ENCODE measurements around the gene VPS16.
"Not testable (repeated sequence)": the region's sequence is repeated elsewhere in the genome, so short reads cannot be mapped to it uniquely, and the experiment has no call there.

The VPS16 gene

DNA sequence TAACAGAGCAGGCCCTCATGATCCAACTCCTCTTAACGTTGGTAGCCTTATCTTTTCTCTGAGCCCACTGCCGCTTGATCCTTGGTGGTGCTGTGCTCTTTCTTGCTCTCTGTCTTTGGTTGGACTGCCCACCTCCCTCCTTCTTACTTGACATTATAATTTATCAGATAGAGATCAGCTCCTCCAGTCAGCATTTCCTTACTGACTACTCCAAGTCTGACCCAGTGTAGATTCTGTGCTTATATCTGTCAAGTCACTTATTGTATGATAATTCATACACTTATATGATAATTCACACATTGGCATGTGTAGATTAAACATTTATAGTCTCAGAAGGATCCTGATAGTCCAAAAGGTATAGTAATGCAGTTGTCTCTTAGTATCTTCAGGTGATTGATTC lies 50.8 kb downstream of the VPS16 start:
- peaks cover 0 to 3% (median 0%) of the 10 kb centered on the region in 5 experiments for H3K9me3 ChIP-seq (ENCODE audit: control extremely low read depth in 1 of 5, control insufficient read depth in 4 of 5, insufficient read depth in 2 of 5, low read depth in 1 of 5, low read length in 4 of 5)
- WGBS (ENCODE audit: insufficient coverage): 85% methylated on average over 2 of the region's 2 CpGs
- CTCF ChIA-PET: interaction anchor here (0.7 to 1.2 kb wide), 2 partner anchors 13 to 42 kb away, joined by 3 to 4 read pairs; no protein-coding TSS in a partner anchor
- peak overlapping the region in 1 of 2 experiments; percentile 27 for H3K27ac ChIP-seq (ENCODE audit: insufficient read depth in 1 of 2, low read depth in 1 of 2, low read length in 2 of 2, poor library complexity in 1 of 2, severe bottlenecking in 2 of 2)
- no peaks in the 10 kb centered on the region for H3K27me3 ChIP-seq (replicated peaks in 2 of 5; ENCODE audit: control insufficient read depth in 4 of 5, insufficient read depth in 5 of 5, low read length in 4 of 5)
- no peak for DNase-seq
- no peak overlapping the region for H3K4me3 ChIP-seq (ENCODE audit: control insufficient read depth in 1 of 7, extremely low read depth in 1 of 7, insufficient read depth in 4 of 7, low read depth in 2 of 7, low read length in 6 of 7)
- POLR2A ChIA-PET: no interaction called here
- H3K36me3 ChIP-seq (ENCODE audit: control insufficient read depth in 4 of 4, insufficient read depth in 4 of 4, low read length in 3 of 4): peaks cover 0 to 3% (median under 1%) of the 10 kb centered on the region in 4 experiments
- peaks cover 0 to 10% (median 9%) of the 10 kb centered on the region in 4 experiments for H3K4me1 ChIP-seq (ENCODE audit: control extremely low read depth in 1 of 4, control insufficient read depth in 4 of 4, insufficient read depth in 4 of 4, low read length in 3 of 4)

DNA sequence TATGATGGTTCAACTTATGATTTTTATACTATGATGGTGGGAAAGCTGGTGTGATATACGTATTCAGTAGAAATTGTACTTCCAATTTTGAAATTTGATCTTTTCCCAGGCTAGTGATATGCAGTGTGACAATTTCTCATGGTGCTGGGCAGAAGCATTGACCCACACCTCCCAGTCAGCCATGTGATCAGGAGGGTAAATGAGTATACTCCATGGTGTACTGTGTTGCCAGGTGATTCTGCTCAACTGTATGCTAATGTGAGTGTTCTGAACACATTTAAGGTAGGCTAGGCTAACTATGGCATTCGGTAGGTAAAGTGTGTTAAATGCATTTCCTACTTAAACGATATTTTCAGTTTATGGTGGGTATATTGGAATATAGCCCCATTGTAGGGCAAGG lies 51.8 kb downstream of the VPS16 start:
- no peak overlapping the region for H3K4me3 ChIP-seq (ENCODE audit: control insufficient read depth in 1 of 7, extremely low read depth in 1 of 7, insufficient read depth in 4 of 7, low read depth in 2 of 7, low read length in 6 of 7)
- H3K9me3 ChIP-seq (ENCODE audit: control extremely low read depth in 1 of 5, control insufficient read depth in 4 of 5, insufficient read depth in 2 of 5, low read depth in 1 of 5, low read length in 4 of 5): peaks cover 0 to 3% (median 0%) of the 10 kb centered on the region in 5 experiments
- no peaks in the 10 kb centered on the region for H3K27me3 ChIP-seq (replicated peaks in 2 of 5; ENCODE audit: control insufficient read depth in 4 of 5, insufficient read depth in 5 of 5, low read length in 4 of 5)
- DNase-seq: no peak
- H3K4me1 ChIP-seq (ENCODE audit: control extremely low read depth in 1 of 4, control insufficient read depth in 4 of 4, insufficient read depth in 4 of 4, low read length in 3 of 4): peaks cover 0 to 10% (median 9%) of the 10 kb centered on the region in 4 experiments
- 100% methylated on average over 3 of the region's 3 CpGs for WGBS (ENCODE audit: insufficient coverage)
- ChIA-PET POLR2A (no interaction called here), CTCF (interaction anchor here (1.0 to 1.2 kb wide), 2 partner anchors 11 to 12 kb away, joined by 4 read pairs; no protein-coding TSS in a partner anchor)
- no peak overlapping the region for H3K27ac ChIP-seq (ENCODE audit: insufficient read depth in 1 of 2, low read depth in 1 of 2, low read length in 2 of 2, poor library complexity in 1 of 2, severe bottlenecking in 2 of 2)
- peaks cover 0 to 3% (median under 1%) of the 10 kb centered on the region in 4 experiments for H3K36me3 ChIP-seq (ENCODE audit: control insufficient read depth in 4 of 4, insufficient read depth in 4 of 4, low read length in 3 of 4)

DNA sequence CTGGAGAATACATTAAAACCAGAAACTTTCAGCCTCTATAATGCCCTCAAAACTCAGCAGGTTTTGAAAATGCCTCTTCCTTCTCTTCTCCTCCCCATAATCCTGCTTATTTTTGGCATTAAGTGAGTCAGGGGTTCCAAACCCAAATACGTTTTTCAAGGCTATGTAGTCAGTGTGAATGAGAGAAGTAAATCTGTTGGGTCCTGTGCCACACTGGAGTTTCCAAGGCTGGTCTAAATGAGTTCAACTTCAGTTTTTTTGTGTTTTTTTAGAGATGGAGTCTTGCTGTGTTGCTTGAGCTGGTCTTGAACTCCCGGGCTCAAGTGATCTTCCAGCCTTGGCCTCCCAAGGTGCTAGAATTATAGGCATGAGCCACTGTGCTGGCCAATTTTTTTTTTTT lies 53.7 kb downstream of the VPS16 start:
- no peak overlapping the region for H3K4me3 ChIP-seq (ENCODE audit: control insufficient read depth in 1 of 7, extremely low read depth in 1 of 7, insufficient read depth in 4 of 7, low read depth in 2 of 7, low read length in 6 of 7)
- peaks cover 0 to 3% (median 0%) of the 10 kb centered on the region in 5 experiments for H3K9me3 ChIP-seq (ENCODE audit: control extremely low read depth in 1 of 5, control insufficient read depth in 4 of 5, insufficient read depth in 2 of 5, low read depth in 1 of 5, low read length in 4 of 5)
- H3K4me1 ChIP-seq (ENCODE audit: control extremely low read depth in 1 of 4, control insufficient read depth in 4 of 4, insufficient read depth in 4 of 4, low read length in 3 of 4): peaks cover 0 to 10% (median 9%) of the 10 kb centered on the region in 4 experiments
- no peak overlapping the region for H3K27ac ChIP-seq (ENCODE audit: insufficient read depth in 1 of 2, low read depth in 1 of 2, low read length in 2 of 2, poor library complexity in 1 of 2, severe bottlenecking in 2 of 2)
- H3K36me3 ChIP-seq (ENCODE audit: control insufficient read depth in 4 of 4, insufficient read depth in 4 of 4, low read length in 3 of 4): peaks cover 0 to 3% (median under 1%) of the 10 kb centered on the region in 4 experiments
- ChIA-PET CTCF (no interaction called here), POLR2A (no interaction called here)
- no peak for DNase-seq
- H3K27me3 ChIP-seq (replicated peaks in 2 of 5; ENCODE audit: control insufficient read depth in 4 of 5, insufficient read depth in 5 of 5, low read length in 4 of 5): no peaks in the 10 kb centered on the region
- whole genome bisulfite sequencing (ENCODE audit: insufficient coverage): 86% methylated on average over 1 of the region's 2 CpGs

DNA sequence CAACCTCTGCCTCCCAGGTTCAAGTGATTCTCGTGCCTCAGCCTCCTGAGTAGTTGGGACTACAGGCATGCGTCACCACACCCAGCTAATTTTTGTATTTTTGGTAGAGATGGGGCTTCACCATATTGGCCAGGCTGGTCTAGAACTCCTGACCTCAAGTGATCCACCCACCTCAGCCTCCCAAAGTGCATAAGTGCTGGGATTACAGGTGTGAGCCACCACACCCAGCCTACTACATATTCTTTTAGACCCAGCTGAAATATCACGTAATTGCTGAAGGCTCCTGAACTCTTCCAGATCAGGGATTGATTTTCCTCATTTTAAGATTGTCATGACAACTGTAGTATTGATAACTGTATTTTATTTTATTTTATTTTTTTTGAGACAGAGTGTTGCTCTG lies 54.6 kb downstream of the VPS16 start:
- H3K4me3 ChIP-seq (ENCODE audit: control insufficient read depth in 1 of 7, extremely low read depth in 1 of 7, insufficient read depth in 4 of 7, low read depth in 2 of 7, low read length in 6 of 7); H3K36me3 ChIP-seq (ENCODE audit: control insufficient read depth in 4 of 4, insufficient read depth in 4 of 4, low read length in 3 of 4); H3K9me3 ChIP-seq (ENCODE audit: control extremely low read depth in 1 of 5, control insufficient read depth in 4 of 5, insufficient read depth in 2 of 5, low read depth in 1 of 5, low read length in 4 of 5); DNase-seq; CTCF ChIA-PET; H3K27ac ChIP-seq (ENCODE audit: insufficient read depth in 1 of 2, low read depth in 1 of 2, low read length in 2 of 2, poor library complexity in 1 of 2, severe bottlenecking in 2 of 2); H3K27me3 ChIP-seq (replicated peaks in 2 of 5; ENCODE audit: control insufficient read depth in 4 of 5, insufficient read depth in 5 of 5, low read length in 4 of 5): not testable (repeated sequence)
- WGBS (ENCODE audit: insufficient coverage): 100% methylated on average over 1 of the region's 3 CpGs
- POLR2A ChIA-PET: interaction anchor here (0.6 kb wide), 1 partner anchor 36 kb away, joined by 3 read pairs; no protein-coding TSS in a partner anchor
- H3K4me1 ChIP-seq (ENCODE audit: control extremely low read depth in 1 of 4, control insufficient read depth in 4 of 4, insufficient read depth in 4 of 4, low read length in 3 of 4): peaks cover 0 to 12% (median 9%) of the 10 kb centered on the region in 4 experiments

DNA sequence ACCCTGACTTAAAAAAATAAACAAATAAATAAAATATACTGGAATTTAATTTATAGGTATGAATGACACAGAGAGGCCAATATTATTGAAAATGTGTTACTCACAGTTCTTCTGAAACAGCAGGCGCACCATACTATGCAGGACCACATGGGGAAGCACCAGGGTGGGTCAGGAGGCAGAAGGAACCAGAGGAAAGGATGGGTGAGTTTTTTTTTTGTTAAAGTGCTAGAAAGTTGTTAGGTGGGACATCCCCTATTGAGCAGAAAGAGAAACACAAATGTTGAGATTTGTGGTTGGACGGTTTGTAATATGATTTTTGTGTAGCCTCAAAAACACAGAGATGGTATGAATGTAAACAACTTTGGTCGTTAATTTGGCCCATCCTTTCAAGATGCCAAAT lies 58.7 kb downstream of the VPS16 start:
- H3K4me3 ChIP-seq (ENCODE audit: control insufficient read depth in 1 of 7, extremely low read depth in 1 of 7, insufficient read depth in 4 of 7, low read depth in 2 of 7, low read length in 6 of 7): no peak overlapping the region
- peak in 1 of 3 donors; percentile 21 for DNase-seq
- CTCF ChIA-PET: interaction anchor here (0.8 kb wide), 1 partner anchor 125 kb away, joined by 3 read pairs; no protein-coding TSS in a partner anchor
- peaks cover 0 to 2% (median 0%) of the 10 kb centered on the region in 4 experiments for H3K36me3 ChIP-seq (ENCODE audit: control insufficient read depth in 4 of 4, insufficient read depth in 4 of 4, low read length in 3 of 4)
- H3K27me3 ChIP-seq (replicated peaks in 2 of 5; ENCODE audit: control insufficient read depth in 4 of 5, insufficient read depth in 5 of 5, low read length in 4 of 5): no peaks in the 10 kb centered on the region
- POLR2A ChIA-PET: no interaction called here
- peaks cover 0 to 3% (median 0%) of the 10 kb centered on the region in 5 experiments for H3K9me3 ChIP-seq (ENCODE audit: control extremely low read depth in 1 of 5, control insufficient read depth in 4 of 5, insufficient read depth in 2 of 5, low read depth in 1 of 5, low read length in 4 of 5)
- H3K4me1 ChIP-seq (ENCODE audit: control extremely low read depth in 1 of 4, control insufficient read depth in 4 of 4, insufficient read depth in 4 of 4, low read length in 3 of 4): peaks cover 0 to 20% (median 6%) of the 10 kb centered on the region in 4 experiments
- WGBS (ENCODE audit: insufficient coverage): 87% methylated on average over 1 of the region's 3 CpGs
- H3K27ac ChIP-seq (ENCODE audit: insufficient read depth in 1 of 2, low read depth in 1 of 2, low read length in 2 of 2, poor library complexity in 1 of 2, severe bottlenecking in 2 of 2): no peak overlapping the region

DNA sequence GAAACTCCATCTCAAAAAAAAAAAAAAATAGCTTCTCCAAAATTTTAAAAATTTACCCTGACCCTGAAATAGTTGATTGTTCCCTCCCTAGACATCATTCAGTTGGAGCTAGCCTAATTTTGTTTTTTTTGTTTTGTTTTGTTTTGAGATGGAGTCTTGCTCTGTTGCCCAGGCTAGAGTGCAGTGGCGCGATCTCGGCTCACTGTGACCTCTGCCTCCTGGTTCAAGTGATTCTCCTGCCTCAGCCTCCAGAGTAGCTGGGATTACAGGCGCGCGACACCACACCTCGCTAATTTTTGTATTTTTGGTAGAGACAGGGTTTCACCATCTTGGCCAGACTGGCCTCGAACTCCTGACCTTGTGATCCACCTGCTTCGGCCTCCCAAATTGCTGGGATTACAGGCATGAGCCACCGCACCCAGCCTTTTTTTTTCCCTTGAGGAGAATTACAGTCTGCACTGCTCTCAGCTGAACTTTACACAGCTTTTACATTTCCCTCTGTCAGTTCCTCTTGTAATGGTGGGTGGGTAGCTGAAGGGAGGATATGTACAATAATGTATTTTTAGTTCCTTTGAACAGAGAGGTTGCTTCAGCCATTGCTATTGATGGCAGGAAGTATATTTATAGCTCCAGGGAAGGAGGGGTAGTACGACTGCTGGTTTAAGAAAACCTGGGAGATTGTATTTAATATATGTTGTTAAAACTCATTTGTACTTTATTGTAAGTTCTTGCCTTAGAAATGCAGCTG lies 60.5 kb downstream of the VPS16 start:
- peak in 2 of 3 donors; percentile 24 to 31 for DNase-seq
- ChIA-PET CTCF (interaction anchor here (0.7 to 2.5 kb wide), 9 partner anchors 12 to 214 kb away, joined by 3 to 6 read pairs (median 3); no protein-coding TSS in a partner anchor), POLR2A (interaction anchor here (0.8 kb wide), 1 partner anchor 12 kb away, joined by 4 read pairs; no protein-coding TSS in a partner anchor)
- WGBS (ENCODE audit: insufficient coverage): 66% methylated on average over 9 of the region's 11 CpGs
- Histone ChIP-seq H3K27me3 (replicated peaks in 2 of 5; ENCODE audit: control insufficient read depth in 4 of 5, insufficient read depth in 5 of 5, low read length in 4 of 5) (no peaks in the 10 kb centered on the region), H3K4me1 (ENCODE audit: control extremely low read depth in 1 of 4, control insufficient read depth in 4 of 4, insufficient read depth in 4 of 4, low read length in 3 of 4) (peaks cover 0 to 20% (median 6%) of the 10 kb centered on the region in 4 experiments), H3K4me3 (ENCODE audit: control insufficient read depth in 1 of 7, extremely low read depth in 1 of 7, insufficient read depth in 4 of 7, low read depth in 2 of 7, low read length in 6 of 7) (peak overlapping the region in 1 of 7 experiments; percentile 28), H3K9me3 (ENCODE audit: control extremely low read depth in 1 of 5, control insufficient read depth in 4 of 5, insufficient read depth in 2 of 5, low read depth in 1 of 5, low read length in 4 of 5) (no peaks in the 10 kb centered on the region), H3K27ac (ENCODE audit: insufficient read depth in 1 of 2, low read depth in 1 of 2, low read length in 2 of 2, poor library complexity in 1 of 2, severe bottlenecking in 2 of 2) (no peak overlapping the region), H3K36me3 (ENCODE audit: control insufficient read depth in 4 of 4, insufficient read depth in 4 of 4, low read length in 3 of 4) (peaks cover 0 to 2% (median 0%) of the 10 kb centered on the region in 4 experiments)

DNA sequence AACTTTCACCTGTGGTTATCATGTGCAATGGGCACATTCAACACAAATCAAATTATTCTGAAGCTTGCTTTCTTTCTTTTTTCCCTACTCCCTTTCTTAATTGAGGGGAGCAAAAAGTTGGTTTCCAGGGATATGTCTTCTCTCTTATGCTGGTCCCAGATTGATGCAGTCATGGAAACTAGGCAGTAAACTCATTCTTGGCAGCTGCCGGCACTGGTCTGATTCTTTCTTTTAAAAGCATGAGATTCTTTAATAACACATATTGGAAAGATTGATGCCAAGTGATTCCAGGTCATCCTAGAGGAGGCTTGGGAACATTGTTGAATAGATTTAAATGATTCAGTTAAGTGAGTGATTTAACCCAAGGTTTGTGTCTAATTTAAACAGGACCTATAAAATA lies 61.7 kb downstream of the VPS16 start:
- H3K27ac ChIP-seq (ENCODE audit: insufficient read depth in 1 of 2, low read depth in 1 of 2, low read length in 2 of 2, poor library complexity in 1 of 2, severe bottlenecking in 2 of 2): no peak overlapping the region
- no peak for DNase-seq
- peaks cover 0 to 20% (median 6%) of the 10 kb centered on the region in 4 experiments for H3K4me1 ChIP-seq (ENCODE audit: control extremely low read depth in 1 of 4, control insufficient read depth in 4 of 4, insufficient read depth in 4 of 4, low read length in 3 of 4)
- ChIA-PET POLR2A (no interaction called here), CTCF (interaction anchor here (1.4 to 2.5 kb wide), 3 partner anchors 12 to 215 kb away, joined by 4 to 6 read pairs (median 6); no protein-coding TSS in a partner anchor)
- no peaks in the 10 kb centered on the region for H3K9me3 ChIP-seq (ENCODE audit: control extremely low read depth in 1 of 5, control insufficient read depth in 4 of 5, insufficient read depth in 2 of 5, low read depth in 1 of 5, low read length in 4 of 5)
- no CpG with 5 or more reads among the region's 1 CpG for WGBS (ENCODE audit: insufficient coverage)
- H3K27me3 ChIP-seq (replicated peaks in 2 of 5; ENCODE audit: control insufficient read depth in 4 of 5, insufficient read depth in 5 of 5, low read length in 4 of 5): no peaks in the 10 kb centered on the region
- H3K36me3 ChIP-seq (ENCODE audit: control insufficient read depth in 4 of 4, insufficient read depth in 4 of 4, low read length in 3 of 4): no peaks in the 10 kb centered on the region
- H3K4me3 ChIP-seq (ENCODE audit: control insufficient read depth in 1 of 7, extremely low read depth in 1 of 7, insufficient read depth in 4 of 7, low read depth in 2 of 7, low read length in 6 of 7): no peak overlapping the region

Measured in common myeloid progenitor, CD34-positive (primary cell).